D721Med (cell line): ENCODE data around the gene ANKDD1B.
A peak's percentile ranks its signal among the peaks of the same experiment; 100 is the strongest.

Experiments used
- DNase-seq: peaks from one replicate; pipeline ENCODE4 v3.0.0; 2011; ENCODE audit warnings: low spot score; ENCODE audit not compliant: insufficient read length
- FAIRE-seq: peaks from 2 replicates; lab custom pipeline; 2011; peaks lifted over from hg19 to GRCh38; lab: Jason Lieb, UNC
- CTCF ChIP-seq: IDR thresholded peaks from 2 replicates; pipeline ENCODE4 v1.5.1; 2012; ENCODE audit warnings: mild to moderate bottlenecking, control low read depth; ENCODE audit not compliant: insufficient read depth; ENCODE audit errors: missing control alignments

Gene ANKDD1B

DNA sequence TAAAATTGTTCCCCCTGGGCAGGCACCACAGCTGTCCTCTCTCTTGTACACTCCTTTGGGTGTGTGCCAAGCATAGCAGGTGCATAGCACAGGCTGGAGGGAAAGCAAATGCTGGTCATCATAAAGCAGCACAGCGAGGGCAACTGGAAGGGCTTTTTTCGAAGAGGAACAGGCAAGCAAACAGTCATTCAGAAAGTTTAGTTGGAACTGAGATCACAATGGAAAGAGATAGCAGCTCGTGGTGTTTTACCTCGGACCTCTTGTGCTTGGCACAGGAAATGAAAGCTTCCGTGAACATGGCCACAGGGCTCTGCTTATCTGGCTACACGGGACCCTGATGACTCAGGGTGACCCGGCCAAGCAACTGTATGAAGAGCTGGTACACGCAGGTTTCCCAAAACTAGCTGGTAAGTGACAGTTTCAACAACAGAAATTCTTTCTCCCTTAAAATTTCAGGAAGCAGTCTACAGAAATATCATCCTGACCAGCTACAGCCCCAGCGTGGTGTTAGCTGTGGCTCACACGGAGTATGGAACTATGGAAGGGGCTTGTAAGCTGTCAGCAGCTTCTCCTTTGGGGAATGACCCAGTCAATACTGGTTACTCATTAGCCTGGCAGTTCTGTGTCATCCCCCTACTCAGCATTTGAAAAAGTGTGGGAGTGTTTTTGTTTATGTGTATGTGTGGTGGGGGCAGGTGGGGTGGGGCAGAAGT, 57.9 kb downstream of the ANKDD1B start:
- TF ChIP-seq CTCF: no peak
- FAIRE-seq: no peak
- DNase-seq: no peak

GRCh38 chr5:75670577-75670976, 59.3 kb downstream of the ANKDD1B start:
- no peak for TF ChIP-seq CTCF
- FAIRE-seq (no peak), DNase-seq (no peak)

GRCh38 chr5:75671506-75671905, 60.3 kb downstream of the ANKDD1B start:
- DNase-seq: no peak
- no peak for TF ChIP-seq CTCF
- FAIRE-seq: no peak

- FAIRE-seq: no peak
- no peak for DNase-seq
- no peak for TF ChIP-seq CTCF
These were observed 61.4 kb downstream of the ANKDD1B start for GRCh38 chr5:75672616-75673015.

GRCh38 chr5:75675783-75676182, 64.5 kb downstream of the ANKDD1B start:
- no peak for FAIRE-seq
- no peak for TF ChIP-seq CTCF
- no peak for DNase-seq

DNA sequence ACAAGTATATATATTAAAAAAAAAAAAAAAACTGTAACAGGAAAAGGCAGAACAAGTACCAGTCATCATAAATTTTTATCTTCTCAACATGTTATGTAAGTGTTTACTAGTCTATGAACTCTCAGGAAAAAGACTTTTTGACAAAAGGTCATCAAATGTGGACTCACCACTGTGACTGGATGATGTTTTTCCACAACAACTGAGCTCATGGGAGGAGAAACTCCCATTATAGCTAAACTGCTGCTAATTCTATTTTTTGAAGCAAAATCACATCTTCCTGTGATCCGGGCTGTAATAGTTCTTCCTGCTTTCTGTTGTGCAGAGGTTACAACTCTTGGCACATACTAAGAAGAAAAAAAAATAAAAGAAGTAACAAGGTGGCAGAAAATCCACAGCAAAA, 66.4 kb downstream of the ANKDD1B start:
- no peak for DNase-seq
- no peak for FAIRE-seq
- TF ChIP-seq CTCF: no peak

DNA sequence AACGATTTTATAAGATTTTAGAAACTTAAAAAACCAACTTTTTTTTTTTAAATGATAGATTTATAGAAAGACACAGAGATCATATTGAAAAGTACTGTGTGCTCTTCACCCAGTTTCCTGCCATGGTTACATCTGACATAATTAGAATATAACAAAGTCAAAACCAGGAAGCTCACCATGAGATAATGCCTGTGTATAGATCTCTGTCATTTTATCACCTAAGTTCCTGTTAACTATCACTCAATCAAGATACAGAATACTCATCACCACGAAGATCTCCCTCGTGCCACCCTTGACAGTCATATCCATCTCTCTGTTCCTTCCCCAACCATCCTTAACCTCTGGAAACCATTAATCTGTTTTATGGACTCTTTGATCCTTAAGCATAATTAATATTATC, 66.9 kb downstream of the ANKDD1B start:
- FAIRE-seq: peak; percentile 61
- no peak for TF ChIP-seq CTCF
- no peak for DNase-seq
